Common myeloid progenitor, CD34-positive (primary cell): ENCODE results near the gene FHIT.

Experiments used
- CTCF ChIA-PET: fragments of 350-600 bp; sonication (Branson Sonifier 250); formaldehyde crosslinking; loops from one replicate; lab custom pipeline; 2021; ENCODE audit warnings: antibody characterized with exemption; lab: Charles Lee
- POLR2A ChIA-PET: fragments of 350-600 bp; sonication (Branson Sonifier 250); formaldehyde crosslinking; loops from one replicate; lab custom pipeline; 2021; ENCODE audit warnings: antibody characterized with exemption; lab: Charles Lee
- DNase-seq, 3 donors: peaks; one replicate each; pipeline versions ENCODE4 v3.0.0 to v3.0.0-alpha.2; 2013
- H3K27ac ChIP-seq, 2 experiments: 1 replicate in 1 of 2; 2 replicates in 1 of 2; pipeline ENCODE4 v1.7.0; 2013; ENCODE audit warnings: inconsistent platforms in 2 of 2, low read length in 2 of 2, mild to moderate bottlenecking in 2 of 2, low read depth in 1 of 2, moderate library complexity in 1 of 2; ENCODE audit not compliant: severe bottlenecking in 2 of 2, insufficient read depth in 1 of 2, poor library complexity in 1 of 2
- H3K27me3 ChIP-seq, 5 experiments: replicated peaks in 2 of 5; 1 replicate in 3 of 5; 2 replicates in 2 of 5; pipeline versions ENCODE4 v1.6.1 to v1.7.0; 2013; ENCODE audit warnings: low read length in 4 of 5, mild to moderate bottlenecking in 2 of 5, moderate library complexity in 2 of 5, inconsistent platforms in 1 of 5; ENCODE audit not compliant: insufficient read depth in 5 of 5, control insufficient read depth in 4 of 5
- H3K36me3 ChIP-seq, 4 experiments: 1 replicate in 2 of 4; 2 replicates in 2 of 4; pipeline versions ENCODE4 v1.6.1 to v1.7.0; 2013; ENCODE audit warnings: low read length in 3 of 4, control low read depth in 1 of 4, mild to moderate bottlenecking in 1 of 4; ENCODE audit not compliant: control insufficient read depth in 4 of 4, insufficient read depth in 4 of 4
- H3K4me1 ChIP-seq, 4 experiments: 1 replicate in 3 of 4; 2 replicates in 1 of 4; pipeline versions ENCODE4 v1.6.1 to v1.7.1; 2013; ENCODE audit warnings: low read length in 3 of 4, mild to moderate bottlenecking in 3 of 4, control low read depth in 1 of 4, inconsistent platforms in 1 of 4, moderate library complexity in 1 of 4; ENCODE audit not compliant: control insufficient read depth in 4 of 4, insufficient read depth in 4 of 4; ENCODE audit errors: control extremely low read depth in 1 of 4
- H3K4me3 ChIP-seq, 7 experiments: 1 replicate in 4 of 7; 2 replicates in 3 of 7; pipeline versions ENCODE4 v1.5.1 to v1.7.0; 2013; ENCODE audit warnings: mild to moderate bottlenecking in 7 of 7, low read length in 6 of 7, moderate library complexity in 6 of 7, inconsistent platforms in 2 of 7, low read depth in 2 of 7, control low read depth in 1 of 7; ENCODE audit not compliant: insufficient read depth in 4 of 7, control insufficient read depth in 1 of 7; ENCODE audit errors: extremely low read depth in 1 of 7
- H3K9me3 ChIP-seq, 5 experiments: 1 replicate in 4 of 5; 2 replicates in 1 of 5; pipeline versions ENCODE4 v1.6.1 to v1.7.1; 2013; ENCODE audit warnings: low read length in 4 of 5, mild to moderate bottlenecking in 2 of 5, inconsistent platforms in 1 of 5, low read depth in 1 of 5, moderate library complexity in 1 of 5; ENCODE audit not compliant: control insufficient read depth in 4 of 5, insufficient read depth in 2 of 5; ENCODE audit errors: control extremely low read depth in 1 of 5
- WGBS: methylation state at CpG from one replicate; pipeline ENCODE4 v1.1.5; 2013; ENCODE audit not compliant: insufficient coverage; 5-methylcytosine and 5-hydroxymethylcytosine counted together

FHIT gene

GRCh38 chr3:60932643-60933042 is 318.6 kb downstream of the FHIT start:
- ChIA-PET CTCF (no interaction called here), POLR2A (no interaction called here)
- Histone ChIP-seq H3K27me3 (no peaks in the 10 kb centered on the region), H3K36me3 (no peaks in the 10 kb centered on the region), H3K4me1 (peaks cover 0 to 13% (median under 1%) of the 10 kb centered on the region in 4 experiments), H3K27ac (no peak overlapping the region), H3K4me3 (no peak overlapping the region), H3K9me3 (peaks cover 0 to 4% (median 0%) of the 10 kb centered on the region in 5 experiments)
- DNase-seq = peak in 2 of 3 donors; percentile 43 to 59
- WGBS = no CpG with 5 or more reads among the region's 1 CpG

- POLR2A ChIA-PET = no interaction called here
- Histone ChIP-seq H3K4me1 (peaks cover 0 to 13% (median under 1%) of the 10 kb centered on the region in 4 experiments), H3K36me3 (no peaks in the 10 kb centered on the region), H3K27me3 (no peaks in the 10 kb centered on the region), H3K4me3 (no peak overlapping the region), H3K9me3 (peaks cover 0 to 8% (median 0%) of the 10 kb centered on the region in 5 experiments), H3K27ac (no peak overlapping the region)
- 100% methylated on average over 1 of the region's 2 CpGs for WGBS
- no peak for DNase-seq
- CTCF ChIA-PET = no interaction called here
These were observed 319.1 kb downstream of the FHIT start for GRCh38 chr3:60932170-60932569.

- no peak overlapping the region for H3K27ac ChIP-seq
- WGBS = 100% methylated on average over 5 of the region's 7 CpGs
- H3K4me1 ChIP-seq = peaks cover 0 to 13% (median under 1%) of the 10 kb centered on the region in 4 experiments
- H3K4me3 ChIP-seq = no peak overlapping the region
- ChIA-PET CTCF (no interaction called here), POLR2A (no interaction called here)
- DNase-seq = no peak
- H3K27me3 ChIP-seq = no peaks in the 10 kb centered on the region
- H3K36me3 ChIP-seq = no peaks in the 10 kb centered on the region
- H3K9me3 ChIP-seq = peaks cover 0 to 8% (median 0%) of the 10 kb centered on the region in 5 experiments
These were observed 319.8 kb downstream of the FHIT start for GRCh38 chr3:60931452-60931851.

GRCh38 chr3:60920519-60920918 is 330.7 kb downstream of the FHIT start:
- WGBS = 100% methylated on average over 1 of the region's 4 CpGs
- no peak overlapping the region for H3K4me3 ChIP-seq
- no peaks in the 10 kb centered on the region for H3K36me3 ChIP-seq
- peaks cover 0 to 2% (median 0%) of the 10 kb centered on the region in 5 experiments for H3K9me3 ChIP-seq
- no peak overlapping the region for H3K27ac ChIP-seq
- no peaks in the 10 kb centered on the region for H3K4me1 ChIP-seq
- DNase-seq = no peak
- no peaks in the 10 kb centered on the region for H3K27me3 ChIP-seq
- ChIA-PET POLR2A (no interaction called here), CTCF (interaction anchor here (0.6 kb wide), 1 partner anchor 1770 kb away, joined by 3 read pairs; no protein-coding TSS in a partner anchor)

- ChIA-PET POLR2A (no interaction called here), CTCF (no interaction called here)
- Histone ChIP-seq H3K4me1 (no peaks in the 10 kb centered on the region), H3K27me3 (no peaks in the 10 kb centered on the region), H3K4me3 (no peak overlapping the region), H3K9me3 (peaks cover 0 to 3% (median 0%) of the 10 kb centered on the region in 5 experiments), H3K27ac (no peak overlapping the region), H3K36me3 (no peaks in the 10 kb centered on the region)
- DNase-seq = no peak
- WGBS = no CpG with 5 or more reads among the region's 2 CpGs
These were observed 332.0 kb downstream of the FHIT start for GRCh38 chr3:60919296-60919695.

GRCh38 chr3:60917141-60917540 is 334.1 kb downstream of the FHIT start:
- H3K9me3 ChIP-seq = peaks cover 0 to 15% (median 3%) of the 10 kb centered on the region in 5 experiments
- H3K36me3 ChIP-seq = no peaks in the 10 kb centered on the region
- ChIA-PET POLR2A (no interaction called here), CTCF (no interaction called here)
- no peaks in the 10 kb centered on the region for H3K4me1 ChIP-seq
- 14% methylated on average over 1 of the region's 1 CpG for WGBS
- no peak overlapping the region for H3K4me3 ChIP-seq
- no peaks in the 10 kb centered on the region for H3K27me3 ChIP-seq
- DNase-seq = peak in 2 of 3 donors; percentile 13 to 15
- H3K27ac ChIP-seq = no peak overlapping the region

GRCh38 chr3:60916546-60916945 is 334.7 kb downstream of the FHIT start:
- Histone ChIP-seq H3K27me3 (no peaks in the 10 kb centered on the region), H3K4me3 (no peak overlapping the region), H3K4me1 (no peaks in the 10 kb centered on the region), H3K9me3 (peaks cover 0 to 15% (median 3%) of the 10 kb centered on the region in 5 experiments), H3K27ac (no peak overlapping the region), H3K36me3 (no peaks in the 10 kb centered on the region)
- CTCF ChIA-PET = no interaction called here
- no CpG with 5 or more reads among the region's 4 CpGs for WGBS
- POLR2A ChIA-PET = no interaction called here
- DNase-seq = no peak
